Pancreas (tissue), 10 donors: Measurements from ENCODE around the gene ABCA1. TPM values are rescaled to one million over a fixed set of nuclear protein-coding genes. Genes with fewer than 3 reads are reported as not detected.
A peak's percentile ranks its signal among the peaks of the same experiment; 100 is the strongest.

Source experiments
- ATAC-seq, 4 donors: fragments of 200-7000 bp; cut with Tn5 transposase; one replicate each; pipeline versions ENCODE4 v1.8.0 to v1.9.1; 2020; ENCODE audit warnings: mild to moderate bottlenecking in 4 of 4, moderate library complexity in 4 of 4
- DNase-seq, 6 donors: peaks; one replicate each; pipeline ENCODE4 v3.0.0-alpha.2; 2020
- FAIRE-seq: peaks from 2 replicates; lab custom pipeline; 2012; peaks lifted over from hg19 to GRCh38; lab: Jason Lieb, UNC
- H3K27ac ChIP-seq, 4 donors: fragments of 200-600 bp; sonication (generic); 1 replicate in 3 of 4; 2 replicates in 1 of 4; pipeline versions ENCODE4 v1.5.0 to v1.8.0; 2020
- H3K27me3 ChIP-seq, 4 donors: fragments of 200-600 bp; one replicate each; pipeline ENCODE4 v1.8.0; 2021
- H3K36me3 ChIP-seq, 3 donors: fragments of 200-600 bp; sonication (generic) in 1 of 3; one replicate each; pipeline versions ENCODE4 v1.5.0 to v1.8.0; 2020 to 2021
- H3K4me1 ChIP-seq, 3 donors: fragments of 200-600 bp; one replicate each; pipeline ENCODE4 v1.8.0; 2021
- H3K4me3 ChIP-seq, 4 donors: fragments of 200-600 bp; sonication (generic) in 2 of 4; one replicate each; pipeline versions ENCODE4 v1.5.0 to v1.8.0; 2020 to 2021
- H3K9me3 ChIP-seq, 4 donors: fragments of 200-600 bp; one replicate each; pipeline ENCODE4 v1.8.0; 2021
- WGBS, 2 donors: extraction: QIAGEN DNeasy Blood & Tissue Kit; methylation state at CpG; one replicate each; pipeline ENCODE4 v1.1.7; 2013; 5-methylcytosine and 5-hydroxymethylcytosine counted together
- intact Hi-C, 3 donors: fragments of 100-400 bp; cut with DNase I; formaldehyde crosslinking; loops; one replicate each; pipeline versions ENCODE4 v1.11.1 to v1.14.2; 2022
- polyA plus RNA-seq, 2 donors: library from polyadenylated mRNA; stranded (reverse); fragments of 200-250 nt; gene quantifications; one replicate each; pipeline ENCODE4 v1.2.3, GENCODE V29; 2013
- total RNA-seq, 6 donors: library from RNA; stranded (reverse); fragmentation: NEBNext Ultra II Directional in 4 of 6; extraction: Animal tissue kit (Norgen Biotek cat#: 25700) in 4 of 6; gene quantifications; one replicate each; pipeline versions ENCODE4 v1.2.1 to v1.2.4, GENCODE V29; 2021 to 2023
- TF ChIP-seq, protein P1 (sequence below), 4 donors: fragments of 200-600 bp; sonication (generic) in 3 of 4; IDR thresholded peaks; one replicate each; pipeline versions ENCODE4 v1.5.0 to v1.8.0; 2021; ENCODE audit warnings: antibody characterized with exemption in 4 of 4
- donor health status: healthy with polysubstance abuse.
- donor health status: DM: no; HTN: no; CAD: no; lungs with moderate emphysema.
- donor health status: DM: no; HTN: no; CAD: no.
- donor health status: control.
- donor health status: control.
- donor health status: Bipolar disorder and iron deficiency.
- donor health status: DM: yes; HTN: yes; CAD: no.
- donor health status: DM: no; HTN: no; CAD: no.
- donor health status: DM: no; HTN: no; CAD: no.
- donor health status: DM: yes; HTN: yes; CAD: no.

Gene ABCA1
- total and polyA plus RNA-seq, 8 donors: 3.2 to 20.4 (median 8.6) TPM

DNA sequence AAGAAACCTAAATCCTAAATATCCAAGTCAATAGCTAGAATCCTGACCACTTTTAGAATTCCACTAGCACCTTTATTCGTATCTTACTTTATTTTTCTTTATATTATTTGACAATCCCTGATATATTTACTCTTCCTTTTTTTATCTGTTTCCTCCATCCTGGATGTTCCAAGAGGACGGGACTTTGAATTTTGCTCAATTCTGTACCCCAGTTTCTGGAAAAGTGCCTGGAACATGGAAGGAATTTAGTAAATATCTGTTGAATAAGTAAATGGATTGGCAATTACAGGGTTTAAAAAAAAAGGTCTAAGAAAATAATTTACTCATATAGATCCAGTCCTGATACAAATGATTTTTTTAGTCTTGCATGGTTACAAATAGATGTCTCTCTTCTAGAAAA is 181.7 kb downstream of the ABCA1 start:
- ATAC-seq (no peak), FAIRE-seq (no peak)

DNA sequence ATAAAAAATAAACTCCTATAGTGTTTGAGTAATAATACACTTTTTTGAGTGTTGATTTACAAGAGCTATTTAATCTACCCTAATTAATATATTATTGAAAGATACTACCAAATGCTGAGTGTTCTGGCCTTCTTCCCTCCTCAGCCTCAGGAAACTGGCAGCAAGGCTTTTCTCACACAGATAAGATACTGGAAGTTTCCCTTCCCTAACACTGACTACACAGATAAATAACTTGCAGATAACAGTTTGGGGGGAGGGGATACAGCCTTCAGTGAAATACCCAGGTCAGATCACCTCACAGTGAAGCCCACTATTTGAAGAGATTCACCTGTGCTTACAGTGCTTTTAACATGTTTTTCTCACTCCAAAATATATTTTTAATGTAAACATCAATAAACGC is 182.1 kb downstream of the ABCA1 start:
- intact Hi-C loops: no loop called here
- TF ChIP-seq, protein P1, sequence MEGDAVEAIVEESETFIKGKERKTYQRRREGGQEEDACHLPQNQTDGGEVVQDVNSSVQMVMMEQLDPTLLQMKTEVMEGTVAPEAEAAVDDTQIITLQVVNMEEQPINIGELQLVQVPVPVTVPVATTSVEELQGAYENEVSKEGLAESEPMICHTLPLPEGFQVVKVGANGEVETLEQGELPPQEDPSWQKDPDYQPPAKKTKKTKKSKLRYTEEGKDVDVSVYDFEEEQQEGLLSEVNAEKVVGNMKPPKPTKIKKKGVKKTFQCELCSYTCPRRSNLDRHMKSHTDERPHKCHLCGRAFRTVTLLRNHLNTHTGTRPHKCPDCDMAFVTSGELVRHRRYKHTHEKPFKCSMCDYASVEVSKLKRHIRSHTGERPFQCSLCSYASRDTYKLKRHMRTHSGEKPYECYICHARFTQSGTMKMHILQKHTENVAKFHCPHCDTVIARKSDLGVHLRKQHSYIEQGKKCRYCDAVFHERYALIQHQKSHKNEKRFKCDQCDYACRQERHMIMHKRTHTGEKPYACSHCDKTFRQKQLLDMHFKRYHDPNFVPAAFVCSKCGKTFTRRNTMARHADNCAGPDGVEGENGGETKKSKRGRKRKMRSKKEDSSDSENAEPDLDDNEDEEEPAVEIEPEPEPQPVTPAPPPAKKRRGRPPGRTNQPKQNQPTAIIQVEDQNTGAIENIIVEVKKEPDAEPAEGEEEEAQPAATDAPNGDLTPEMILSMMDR (IDR thresholded peaks at IDR 0.05): no peak
- WGBS, 2 donors: 31 to 45% methylated on average over 1 of the region's 1 CpG
- Histone ChIP-seq H3K4me3 (no peak overlapping the region), H3K27me3 (no peaks in the 10 kb centered on the region), H3K9me3 (no peaks in the 10 kb centered on the region), H3K4me1 (peaks cover 0 to 15% (median 0%) of the 10 kb centered on the region in 3 donors), H3K36me3 (no peaks in the 10 kb centered on the region), H3K27ac (no peak overlapping the region)
- FAIRE-seq (no peak), DNase-seq (no peak), ATAC-seq (no peak)

More for the DNA sequence above, 181.7 kb downstream of the ABCA1 start:
- TF ChIP-seq, protein P1 (IDR thresholded peaks at IDR 0.05): no peak
- H3K36me3 ChIP-seq: no peaks in the 10 kb centered on the region
- no peak overlapping the region for H3K27ac ChIP-seq
- DNase-seq: no peak
- peaks cover 0 to 15% (median 0%) of the 10 kb centered on the region in 3 donors for H3K4me1 ChIP-seq
- no peaks in the 10 kb centered on the region for H3K27me3 ChIP-seq
- H3K4me3 ChIP-seq: no peak overlapping the region
- no peaks in the 10 kb centered on the region for H3K9me3 ChIP-seq
- intact Hi-C loops: no loop called here
- WGBS, 2 donors: 39 to 43% methylated on average over 2 of the region's 2 CpGs

DNA sequence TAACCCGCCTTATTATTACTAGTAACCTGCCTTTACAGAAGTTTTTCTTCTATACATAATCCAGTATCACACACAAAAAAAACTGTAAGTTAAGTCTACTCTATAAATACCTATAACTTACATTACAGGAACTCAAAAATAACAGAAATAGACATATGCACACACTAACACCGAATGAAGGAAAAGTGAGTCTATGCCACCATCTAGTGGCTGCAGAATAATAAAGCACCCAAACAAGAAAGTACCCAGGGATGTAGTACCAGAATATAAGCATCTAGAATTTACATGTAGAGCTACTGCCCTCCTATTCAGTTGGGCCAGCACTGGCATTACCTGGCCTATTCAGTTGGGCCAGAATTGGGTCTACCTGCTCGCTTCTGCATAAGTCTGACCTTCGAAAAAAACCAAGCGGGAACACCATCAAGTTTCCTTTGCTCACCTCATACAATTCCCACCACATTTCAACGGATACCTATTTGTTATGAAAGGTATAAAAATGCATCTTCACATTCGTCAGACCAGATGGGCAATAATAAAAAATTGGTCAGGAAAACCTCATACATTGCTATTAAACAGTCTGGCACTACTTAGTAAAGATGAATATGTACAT is 184.5 kb downstream of the ABCA1 start:
- ATAC-seq: peak in 3 of 4 donors; percentile 21 to 41 (median 31)
- H3K4me3 ChIP-seq: no peak overlapping the region
- no peaks in the 10 kb centered on the region for H3K36me3 ChIP-seq
- FAIRE-seq: peak; percentile 97
- H3K4me1 ChIP-seq: peaks cover 0 to 5% (median 0%) of the 10 kb centered on the region in 3 donors
- peak in 1 of 6 donors; percentile 36 for DNase-seq
- TF ChIP-seq, protein P1 (IDR thresholded peaks at IDR 0.05): peak; percentile 10 to 56 (median 38)
- WGBS, 2 donors: 24 to 28% methylated on average over 7 of the region's 7 CpGs
- no peak overlapping the region for H3K27ac ChIP-seq
- H3K27me3 ChIP-seq: no peaks in the 10 kb centered on the region
- intact Hi-C loops: no loop called here
- H3K9me3 ChIP-seq: no peaks in the 10 kb centered on the region

DNA sequence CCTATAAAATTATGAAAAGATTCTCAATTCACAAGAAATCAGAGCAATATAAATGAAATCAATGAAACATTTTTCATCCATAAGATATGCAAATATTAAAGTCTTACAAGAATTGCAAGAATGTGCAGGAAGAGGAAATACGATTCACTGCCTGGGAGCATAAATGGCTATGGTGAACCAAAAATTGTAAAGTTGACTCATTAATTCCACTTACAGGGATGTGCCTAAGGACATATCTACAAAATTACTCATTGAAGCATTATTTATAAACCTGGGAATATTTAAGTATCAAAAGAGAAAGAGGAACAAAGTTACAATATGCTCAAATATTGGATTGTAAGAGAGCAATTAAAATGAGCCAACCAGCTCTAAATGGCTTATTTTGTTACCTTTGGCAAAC is 187.3 kb downstream of the ABCA1 start:
- DNase-seq (no peak), FAIRE-seq (no peak), ATAC-seq (no peak)
- no peak overlapping the region for H3K4me3 ChIP-seq
- no peaks in the 10 kb centered on the region for H3K27me3 ChIP-seq
- no peaks in the 10 kb centered on the region for H3K36me3 ChIP-seq
- WGBS, 2 donors: 48 to 52% methylated on average over 1 of the region's 1 CpG
- H3K9me3 ChIP-seq: no peaks in the 10 kb centered on the region
- TF ChIP-seq, protein P1 (IDR thresholded peaks at IDR 0.05): no peak
- intact Hi-C loops: no loop called here
- no peaks in the 10 kb centered on the region for H3K4me1 ChIP-seq
- no peak overlapping the region for H3K27ac ChIP-seq

DNA sequence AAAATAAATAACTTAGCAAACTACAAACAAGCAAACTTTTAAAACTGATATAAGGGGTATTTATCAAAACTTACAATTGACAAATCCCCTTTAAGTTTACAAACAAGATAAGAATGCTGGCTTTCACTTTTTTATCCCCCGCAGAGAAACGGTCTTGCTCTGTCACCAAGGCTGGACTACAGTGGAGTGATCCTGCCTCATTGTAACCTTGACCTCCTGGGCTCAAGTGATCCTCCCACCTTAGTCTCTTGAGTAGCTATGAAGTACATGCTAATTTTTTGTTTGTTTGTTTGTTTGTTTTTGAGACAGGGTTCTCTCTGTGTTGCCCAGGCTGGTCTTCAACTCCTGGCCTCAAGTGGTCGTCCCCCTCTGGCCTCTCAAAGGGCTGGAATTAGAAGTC is 189.5 kb downstream of the ABCA1 start:
- H3K27me3 ChIP-seq: no peaks in the 10 kb centered on the region
- no peak for ATAC-seq
- TF ChIP-seq, protein P1 (IDR thresholded peaks at IDR 0.05): no peak
- no peak overlapping the region for H3K4me3 ChIP-seq
- H3K27ac ChIP-seq: no peak overlapping the region
- 54 to 55% methylated on average over 3 of the region's 3 CpGs for WGBS, 2 donors
- no peaks in the 10 kb centered on the region for H3K36me3 ChIP-seq
- no peak for DNase-seq
- no peaks in the 10 kb centered on the region for H3K9me3 ChIP-seq
- FAIRE-seq: no peak
- intact Hi-C loops: no loop called here
- H3K4me1 ChIP-seq: no peaks in the 10 kb centered on the region
